Stromal cell of bone marrow (primary cell): Measurements from ENCODE around the gene RHNO1.
A peak's percentile ranks its signal among the peaks of the same experiment; 100 is the strongest.

Experiments used
- DNase-seq: peaks from one replicate; pipeline ENCODE4 v3.0.0-alpha.2; 2012; ENCODE audit warnings: low read depth

Gene RHNO1, protein sequence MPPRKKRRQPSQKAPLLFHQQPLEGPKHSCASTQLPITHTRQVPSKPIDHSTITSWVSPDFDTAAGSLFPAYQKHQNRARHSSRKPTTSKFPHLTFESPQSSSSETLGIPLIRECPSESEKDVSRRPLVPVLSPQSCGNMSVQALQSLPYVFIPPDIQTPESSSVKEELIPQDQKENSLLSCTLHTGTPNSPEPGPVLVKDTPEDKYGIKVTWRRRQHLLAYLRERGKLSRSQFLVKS

DNA sequence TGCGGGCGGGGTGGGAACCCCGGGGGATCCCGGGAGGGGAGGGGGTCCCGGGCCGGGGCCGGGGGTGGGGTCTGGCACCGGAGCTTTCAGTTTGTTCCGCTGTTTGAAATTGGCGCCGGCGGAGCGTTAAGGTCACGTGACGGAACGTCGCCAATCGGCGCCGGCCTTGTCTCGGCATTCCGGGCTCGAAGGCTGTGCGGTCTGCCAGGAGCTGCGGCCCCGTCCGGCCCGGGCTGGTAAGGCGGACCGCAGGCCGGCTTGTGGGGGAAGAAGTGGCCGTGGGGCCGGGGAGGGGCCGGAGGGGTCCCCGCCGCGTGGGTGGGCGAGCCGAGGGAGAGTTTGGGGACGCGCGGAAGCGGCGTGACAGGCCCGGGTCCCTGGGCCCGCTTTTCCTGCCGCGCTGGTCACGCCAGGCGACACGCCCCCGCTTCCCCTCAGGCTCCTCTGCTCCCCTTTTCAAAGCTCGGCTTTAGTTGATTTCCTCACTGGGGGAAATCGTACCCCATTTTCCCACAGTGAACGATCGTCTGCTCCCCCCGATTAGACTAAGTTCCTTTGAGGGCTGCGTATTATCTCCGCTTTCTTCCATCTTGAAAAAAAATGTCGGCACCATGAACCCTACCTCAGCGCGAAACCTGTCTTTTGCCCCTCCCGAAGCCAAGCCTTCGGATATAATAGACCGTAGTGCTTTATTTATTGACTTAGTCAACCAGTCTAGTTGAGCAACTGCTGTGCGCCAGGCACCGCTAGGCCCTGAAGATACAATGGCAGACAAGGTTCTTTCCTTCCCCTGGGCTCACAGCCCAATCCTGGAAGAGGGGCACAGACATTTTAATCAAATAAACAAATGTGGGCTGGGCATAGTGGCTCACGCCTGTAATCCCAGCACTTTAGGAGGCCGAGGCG lies at the start of gene RHNO1, which contains the start of gene FOXM1:
RHNO1 (plus strand) TSS at position 177 of the 906 bp plus-strand sequence. CDS start 8,144 bp downstream, outside the sequence.
FOXM1 (minus strand) TSS at position 128 of the 906 bp plus-strand sequence. CDS start 2,696 bp downstream, outside the sequence.
- peak; percentile 77 for DNase-seq

DNA sequence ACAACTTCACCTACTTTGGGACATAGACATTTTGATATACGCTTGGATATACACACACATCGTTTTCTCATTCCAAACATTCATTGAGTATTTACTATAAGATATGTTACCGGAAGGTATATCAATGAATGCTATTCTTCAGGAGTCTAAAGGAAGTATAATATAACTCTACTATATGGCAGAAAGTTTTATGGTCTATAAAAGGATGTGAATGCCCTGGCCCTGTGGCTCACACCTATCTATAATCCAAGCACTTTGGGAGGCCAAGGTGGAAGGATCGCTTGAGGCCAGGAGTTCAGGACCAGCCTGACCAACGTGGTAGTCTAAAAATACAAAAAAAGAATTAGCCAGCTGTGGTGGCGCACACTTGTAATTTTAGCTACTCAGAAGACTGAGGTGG lies 47.7 kb upstream of the RHNO1 start:
- DNase-seq = no peak

DNA sequence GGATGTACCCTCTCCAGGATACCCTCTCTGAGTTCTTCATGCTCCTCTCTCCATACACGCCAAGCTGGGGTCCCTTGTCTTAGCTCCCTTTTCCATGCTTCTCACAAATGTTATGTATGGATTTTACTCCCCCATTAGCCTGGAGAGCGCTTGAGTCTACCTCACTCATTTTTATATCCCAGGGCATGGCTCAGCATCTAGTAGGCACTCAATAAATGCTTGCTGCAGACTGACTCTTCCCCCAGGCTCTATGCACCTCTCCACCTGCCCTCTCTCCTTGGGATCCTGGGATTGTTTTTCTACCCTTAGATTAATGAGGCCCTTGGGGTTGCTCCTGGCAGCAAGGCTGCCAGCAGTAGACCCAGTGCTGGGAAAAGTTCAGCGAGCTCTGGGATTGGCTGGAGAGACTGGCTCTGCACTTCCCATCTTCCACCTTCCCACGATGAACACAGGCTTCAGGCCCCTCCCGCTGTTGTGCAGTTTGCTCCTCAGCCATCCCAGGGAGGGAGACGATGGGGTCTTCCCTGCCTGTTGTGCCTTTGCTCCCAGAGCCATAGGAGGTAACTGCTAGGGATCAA lies 44.4 kb upstream of the RHNO1 start:
- no peak for DNase-seq

DNA sequence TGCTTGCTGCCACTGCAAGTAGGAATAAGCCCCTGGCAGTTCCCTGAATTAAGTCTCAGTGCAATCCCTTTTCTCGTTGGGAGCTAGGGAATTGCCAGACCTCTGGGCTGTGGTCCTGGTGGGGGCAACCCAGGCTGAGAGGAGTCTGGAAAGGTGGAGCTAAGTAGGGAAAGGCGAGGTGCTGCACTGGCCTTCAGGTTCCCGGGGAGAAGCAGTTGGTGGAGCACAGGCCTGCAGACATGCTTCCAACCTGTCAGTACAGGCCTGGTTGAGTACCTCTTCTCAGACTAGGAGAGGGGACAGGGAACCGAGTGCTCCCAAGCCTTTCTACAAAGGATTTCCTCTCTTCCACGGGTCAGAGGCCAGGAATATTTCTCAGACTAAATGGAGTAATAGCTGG lies 43.7 kb upstream of the RHNO1 start:
- DNase-seq = no peak

DNA sequence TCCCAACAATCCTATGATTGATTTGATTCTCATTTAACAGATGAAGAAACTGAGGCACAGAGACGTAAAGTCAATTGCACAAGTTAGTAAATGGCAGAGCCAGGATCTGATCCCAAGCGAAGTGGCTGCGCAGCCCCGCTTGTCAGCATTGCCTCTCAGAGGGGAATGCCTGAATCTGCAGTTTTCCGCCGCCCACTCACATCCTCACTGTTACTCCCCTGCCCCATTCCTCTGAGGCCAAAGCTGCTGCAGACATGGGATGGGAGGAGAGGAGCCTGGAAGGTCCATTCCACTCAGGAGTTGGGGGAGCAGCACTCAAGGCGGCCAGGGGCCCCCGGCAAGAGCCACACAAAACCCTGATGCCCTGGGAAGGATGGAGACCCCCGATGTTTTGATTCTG lies 43.2 kb upstream of the RHNO1 start:
- no peak for DNase-seq

DNA sequence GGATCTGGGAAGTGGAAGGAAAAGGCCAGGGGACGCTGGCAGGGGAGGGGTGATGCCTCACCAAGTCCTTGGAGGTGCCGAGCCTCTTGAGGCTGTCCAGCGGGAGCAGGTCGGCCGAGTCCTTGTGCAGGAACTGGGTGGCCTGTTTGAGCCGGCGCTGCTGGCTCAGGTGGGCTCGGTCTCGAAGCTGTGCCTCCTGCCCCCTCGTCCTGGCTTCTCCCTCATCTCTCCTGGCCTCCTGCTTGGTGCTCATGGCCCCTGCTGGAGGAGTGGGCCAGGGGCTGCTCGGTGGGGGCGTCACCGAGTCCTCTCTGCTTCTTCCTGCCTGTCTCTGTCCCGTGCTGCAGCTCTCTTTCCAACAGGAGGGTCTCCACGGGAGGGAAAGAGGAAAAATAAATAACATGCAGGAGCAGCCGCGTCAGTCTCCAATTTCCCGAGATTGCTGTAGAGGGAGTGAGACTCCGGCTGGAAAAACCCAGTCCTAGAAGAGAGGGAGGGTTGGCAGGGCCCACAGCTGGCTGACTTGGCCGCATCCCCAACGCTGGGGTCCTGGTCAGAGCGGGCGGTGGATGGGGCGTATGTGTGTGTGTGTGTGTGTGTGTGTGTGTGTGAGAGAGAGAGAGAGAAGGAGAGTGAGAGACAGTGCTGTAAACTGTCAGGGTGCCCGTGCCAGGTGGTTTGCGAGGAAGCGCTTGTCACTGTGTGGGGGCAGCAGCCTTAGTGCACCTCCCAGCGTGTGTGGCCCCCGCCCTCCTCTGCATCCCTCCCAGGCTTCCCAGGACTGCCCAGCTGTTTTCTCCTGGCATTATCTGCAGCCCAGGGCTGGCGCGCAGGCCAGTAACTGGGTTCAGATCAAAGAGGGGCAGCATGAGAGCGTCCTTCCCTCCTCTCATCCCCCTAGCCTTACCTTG lies 42.2 kb upstream of the RHNO1 start, which contains the start of gene NRIP2:
NRIP2 (minus strand) TSS at position 455 of the 911 bp plus-strand sequence; CDS start at position 403, 52 bp downstream.
- DNase-seq = no peak

DNA sequence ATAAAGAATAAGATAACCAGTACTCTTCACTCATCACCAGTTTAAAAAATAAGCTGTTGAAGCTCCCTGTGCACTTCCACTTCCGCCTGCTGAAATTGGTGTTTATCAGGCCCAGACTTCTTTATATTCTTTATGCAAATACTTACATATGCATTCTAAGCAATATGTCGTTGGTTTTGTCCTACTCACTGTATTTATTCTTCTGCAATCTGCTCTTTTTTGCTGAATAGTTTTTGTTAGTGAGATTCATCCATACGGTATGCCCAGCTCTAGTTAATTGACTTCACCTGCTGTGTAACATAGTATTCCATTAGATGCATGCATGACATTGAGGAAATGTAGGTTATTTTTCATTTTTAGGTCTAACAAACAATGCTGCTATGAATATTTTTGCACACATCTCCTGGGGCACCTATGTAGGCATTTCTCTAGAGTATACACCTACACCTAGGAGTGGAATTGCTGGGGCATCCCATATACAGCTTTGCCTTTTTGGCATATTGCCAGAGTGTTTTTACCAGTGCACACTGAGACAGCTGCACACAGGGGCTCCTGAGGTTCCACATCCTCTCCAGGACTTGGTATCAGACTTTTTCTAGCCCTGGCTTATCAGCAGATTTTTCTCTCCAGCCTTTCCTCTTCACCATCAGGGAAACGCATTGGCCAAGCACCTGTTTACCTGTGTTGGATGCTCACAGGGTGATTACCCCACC lies 41.2 kb upstream of the RHNO1 start:
- DNase-seq = no peak

DNA sequence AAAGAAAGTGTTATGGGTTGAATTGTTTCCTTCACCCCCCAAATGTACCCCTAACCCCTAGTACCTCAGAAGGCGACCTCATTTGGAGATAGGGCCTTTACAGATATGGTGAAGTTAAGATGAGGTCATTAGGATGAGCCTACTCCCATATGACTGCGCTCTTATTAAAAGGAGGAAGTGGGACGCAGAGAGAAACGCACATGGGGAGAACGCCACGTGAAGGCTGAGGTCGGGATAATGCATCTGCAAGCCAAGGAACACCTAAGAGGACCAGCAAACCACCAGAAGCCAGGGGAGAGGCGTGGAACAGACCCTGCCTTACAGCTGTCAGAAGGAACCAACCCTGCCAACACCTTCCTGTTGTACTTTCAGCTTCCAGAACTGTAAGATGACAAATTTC lies 40.4 kb upstream of the RHNO1 start:
- no peak for DNase-seq

DNA sequence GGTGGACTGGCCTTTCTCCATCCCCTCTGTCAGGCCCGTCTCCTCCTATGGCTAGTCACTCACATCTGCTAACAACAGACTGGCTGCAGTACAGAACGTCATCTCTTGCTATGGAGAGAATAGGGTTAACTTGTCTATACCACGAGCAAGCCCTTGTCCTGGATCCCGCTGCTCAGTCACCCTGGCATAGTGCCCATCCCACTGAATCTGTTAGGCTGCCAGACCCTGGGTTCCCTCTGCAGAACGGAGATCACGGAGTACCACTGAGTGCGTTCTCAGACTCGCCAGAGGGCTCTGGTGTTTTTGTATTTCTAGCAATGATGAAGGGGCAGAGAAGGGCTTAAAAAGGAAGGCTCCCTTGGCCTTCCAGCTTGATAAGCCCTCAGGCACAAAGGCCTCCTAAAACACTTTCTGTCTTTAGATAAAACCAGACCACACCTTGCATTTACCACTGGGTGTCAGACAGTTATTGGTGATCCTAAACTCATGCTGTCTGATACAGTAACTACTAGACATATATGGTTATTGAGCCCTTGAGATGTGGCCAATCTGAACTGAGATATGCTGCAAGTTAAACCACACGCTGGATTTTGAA lies 35.9 kb upstream of the RHNO1 start:
- DNase-seq = no peak

DNA sequence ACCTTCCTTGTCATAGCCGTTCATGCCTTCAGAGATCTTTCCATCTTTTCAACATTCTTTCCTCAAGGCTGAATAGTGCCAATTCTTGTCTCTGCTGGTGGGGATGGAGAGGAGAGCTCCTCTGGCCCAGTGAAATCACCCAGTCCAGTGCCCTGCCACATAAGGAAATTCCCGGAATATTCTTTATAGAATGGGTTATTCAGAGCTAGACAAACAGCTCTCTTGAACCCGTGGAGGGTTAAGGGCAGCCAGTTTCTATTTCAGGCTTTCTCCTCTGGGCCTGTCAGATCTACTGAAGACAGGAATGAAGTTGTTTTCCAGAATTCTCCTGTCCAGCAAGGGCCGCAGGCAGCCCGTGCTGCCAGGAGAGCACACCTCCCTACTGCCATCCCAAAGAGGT lies 34.1 kb upstream of the RHNO1 start:
- DNase-seq = no peak

DNA sequence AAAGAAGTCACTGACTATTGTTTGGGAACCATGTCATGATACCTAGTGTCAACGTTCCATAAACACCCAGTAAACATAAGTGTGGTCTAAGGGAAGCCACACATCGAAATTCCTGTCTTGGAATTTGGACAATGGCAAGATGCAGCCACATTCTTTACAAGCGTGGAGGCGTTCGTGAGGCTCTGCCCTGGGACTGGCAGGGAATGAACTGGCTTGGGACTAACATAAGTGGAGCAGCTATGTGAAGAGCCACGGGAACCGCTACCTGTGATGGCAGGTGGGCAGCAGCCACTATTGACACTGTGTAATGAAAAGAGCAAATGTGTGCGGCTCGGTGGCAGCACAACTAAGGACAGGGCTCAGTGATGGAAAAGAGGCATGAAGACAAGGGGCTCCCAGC lies 32.2 kb upstream of the RHNO1 start:
- DNase-seq = no peak

DNA sequence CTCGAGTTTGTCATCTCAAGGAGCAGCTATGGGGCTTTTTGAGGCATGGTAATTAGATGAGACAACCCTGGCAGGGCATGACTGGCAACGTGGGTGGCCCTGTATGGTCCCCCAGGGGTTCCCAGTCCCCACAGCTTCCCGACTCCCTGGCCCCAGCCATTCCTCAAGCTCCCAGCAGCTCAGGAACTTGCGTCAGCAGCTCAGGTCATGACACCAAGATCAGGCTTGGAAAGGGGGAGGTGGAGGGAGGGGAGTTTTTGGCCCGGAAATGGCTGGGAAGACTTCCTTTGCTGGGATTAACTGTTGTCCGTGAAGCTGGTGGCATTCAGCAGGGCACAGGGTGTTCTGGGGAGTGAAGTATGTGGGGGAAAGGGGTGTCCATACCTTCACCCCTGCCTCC lies 31.7 kb upstream of the RHNO1 start:
- peak; percentile 13 for DNase-seq

DNA sequence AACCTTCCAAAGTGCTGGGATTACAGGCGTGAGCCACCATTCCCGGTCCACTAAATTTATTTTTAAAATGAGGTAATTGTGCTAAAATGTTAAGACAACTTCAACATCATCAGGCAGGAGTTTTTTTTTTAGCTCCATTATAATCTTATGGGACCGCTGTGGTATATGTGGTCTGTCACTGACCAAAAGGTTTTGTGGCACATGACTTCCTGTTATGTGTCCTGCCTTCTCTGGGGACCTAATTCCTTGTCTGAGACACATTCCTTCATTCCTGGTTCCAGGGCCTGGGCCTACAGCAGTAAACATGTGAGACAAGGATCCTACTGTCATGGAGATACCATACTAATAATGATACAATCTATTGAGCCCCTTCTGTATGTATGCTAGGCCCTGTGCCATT lies 25.1 kb upstream of the RHNO1 start:
- DNase-seq = no peak

DNA sequence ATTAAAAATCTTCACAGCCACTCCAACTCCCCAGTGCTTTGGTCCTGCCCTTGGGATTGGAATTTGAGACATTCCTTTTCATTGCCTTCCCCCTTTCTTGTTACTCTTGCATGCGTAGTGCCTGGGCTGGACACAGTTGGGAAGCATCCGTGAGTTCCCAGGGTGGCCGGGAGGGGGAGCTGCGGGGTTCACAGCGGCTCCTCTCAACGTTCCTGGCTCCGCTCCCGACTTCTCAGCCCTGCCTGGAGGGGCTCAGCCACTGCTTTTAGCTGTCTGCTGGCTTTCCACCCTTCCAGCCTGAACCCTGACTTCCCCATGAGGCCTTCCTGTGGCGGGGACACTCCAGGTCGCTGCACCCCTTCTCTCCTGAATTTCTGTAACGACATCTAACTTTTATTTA lies 23.4 kb upstream of the RHNO1 start:
- DNase-seq = no peak

DNA sequence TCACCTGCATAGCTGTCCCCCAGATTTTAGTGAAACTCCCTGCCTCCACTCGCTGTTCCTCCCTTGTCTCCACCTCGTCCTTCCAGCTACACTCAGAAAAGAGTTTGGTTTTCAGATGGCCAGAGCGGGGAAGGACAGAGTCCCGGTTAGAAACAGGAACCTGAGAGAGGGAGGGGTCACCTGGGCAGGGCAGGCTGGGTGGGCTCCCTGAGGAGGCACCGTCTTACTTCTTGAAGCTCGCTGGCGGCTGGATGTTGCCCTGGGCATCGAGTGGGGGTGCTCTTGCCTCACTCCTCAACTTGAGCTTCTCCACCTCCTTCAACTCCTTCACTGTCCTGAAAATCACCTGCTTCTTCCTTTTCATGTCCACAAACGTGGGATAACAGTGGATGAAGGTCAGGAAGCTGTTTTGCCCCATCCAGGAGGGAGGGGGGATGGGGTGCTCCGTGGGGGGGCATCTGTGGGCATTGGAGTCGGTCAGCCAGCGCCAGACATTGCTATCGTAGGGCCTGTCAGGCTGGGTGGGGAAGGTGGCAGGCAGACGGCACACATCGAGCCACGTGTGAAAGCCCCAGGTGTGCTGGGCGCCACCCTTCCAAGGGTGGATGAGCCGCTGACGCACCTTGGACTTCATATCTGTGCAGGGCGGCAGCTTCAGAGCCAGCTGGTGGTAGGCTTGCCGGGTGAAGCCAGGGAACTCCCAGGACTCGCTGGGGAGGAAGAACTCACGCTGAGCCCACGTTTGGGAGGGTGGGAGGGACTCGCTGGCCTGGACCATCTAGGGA lies 22.2 kb upstream of the RHNO1 start:
- DNase-seq = no peak

DNA sequence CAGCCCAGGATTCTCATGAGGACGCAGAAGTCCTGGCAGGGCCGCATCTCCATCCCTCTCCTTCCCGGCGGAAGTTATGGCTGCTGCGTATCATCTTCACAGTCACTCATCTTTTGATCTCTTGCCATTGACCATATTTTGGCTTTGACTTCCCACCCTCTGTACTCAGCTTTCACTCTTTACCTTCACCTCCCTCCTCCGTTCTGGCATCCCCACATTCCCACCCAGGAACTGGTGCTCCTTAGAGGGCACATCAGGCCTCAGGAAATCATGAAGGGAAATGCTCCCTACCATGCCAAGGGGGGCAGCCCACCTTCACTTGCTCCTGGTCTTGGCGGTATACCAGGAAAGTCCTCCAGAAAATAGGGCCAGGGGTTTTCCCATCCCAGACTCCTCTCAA lies 21.5 kb upstream of the RHNO1 start:
- DNase-seq = no peak

DNA sequence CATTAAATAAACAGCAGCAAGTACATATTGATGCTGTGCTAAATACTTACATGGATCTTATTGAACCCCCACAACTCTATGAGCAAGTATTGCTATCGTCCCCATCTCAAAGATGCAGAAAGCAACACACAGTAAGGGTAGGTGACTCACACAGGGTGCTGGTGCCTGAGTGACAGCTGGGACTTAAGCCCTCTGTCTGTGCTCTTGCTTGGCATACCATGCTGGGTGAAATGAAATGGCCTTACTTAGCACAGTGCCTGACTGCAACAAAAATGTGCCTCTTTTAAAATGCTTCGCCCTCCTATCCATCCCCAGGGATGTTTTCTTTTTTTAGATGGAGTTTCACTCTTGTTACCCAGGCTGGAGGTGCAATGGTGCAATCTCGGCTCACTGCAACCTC lies 21.0 kb upstream of the RHNO1 start:
- DNase-seq = no peak

DNA sequence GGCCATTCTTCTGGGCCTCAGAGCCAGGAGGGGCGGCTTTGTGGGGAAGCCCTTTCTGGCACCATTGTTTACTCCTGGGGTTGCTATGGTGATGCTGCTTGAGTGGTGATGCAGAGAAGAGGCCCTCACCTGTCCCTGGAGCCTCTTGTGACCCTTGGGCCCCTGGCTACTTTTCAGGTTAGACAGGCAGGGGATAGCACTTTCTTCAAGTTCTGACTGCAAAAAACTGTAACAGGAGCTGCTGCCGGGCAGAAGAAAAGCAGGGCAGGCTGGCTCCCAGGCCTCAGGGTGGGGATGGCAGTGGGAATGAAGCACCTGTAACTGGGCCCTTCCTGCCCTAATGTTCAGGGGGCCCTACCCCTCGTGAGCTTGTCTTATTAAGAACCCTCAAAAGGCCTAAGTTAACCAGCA lies 20.0 kb upstream of the RHNO1 start, which contains the start of gene TEX52:
TEX52 (minus strand) TSS at position 19 of the 411 bp plus-strand sequence; CDS start at position 6, 13 bp downstream.
- no peak for DNase-seq

DNA sequence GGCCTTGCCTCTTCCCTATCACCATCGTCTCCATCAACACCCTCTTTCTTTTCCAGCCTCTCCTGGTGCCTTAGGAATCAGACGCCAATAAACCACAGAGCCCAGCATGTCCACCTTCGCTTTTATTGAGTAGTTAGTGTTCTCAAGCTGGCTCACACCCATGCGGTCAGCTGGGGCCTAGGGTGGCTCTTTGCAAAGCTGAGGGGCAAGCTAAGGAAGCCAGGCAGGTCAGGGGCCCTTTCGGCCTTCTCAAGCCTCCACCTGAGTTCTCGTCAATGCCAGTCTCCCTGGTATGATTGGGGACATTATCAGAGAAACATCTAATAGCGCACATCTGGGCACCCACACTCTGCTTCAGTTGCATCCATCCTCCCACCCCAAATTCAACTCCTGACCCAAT lies 19.4 kb upstream of the RHNO1 start:
- no peak for DNase-seq

DNA sequence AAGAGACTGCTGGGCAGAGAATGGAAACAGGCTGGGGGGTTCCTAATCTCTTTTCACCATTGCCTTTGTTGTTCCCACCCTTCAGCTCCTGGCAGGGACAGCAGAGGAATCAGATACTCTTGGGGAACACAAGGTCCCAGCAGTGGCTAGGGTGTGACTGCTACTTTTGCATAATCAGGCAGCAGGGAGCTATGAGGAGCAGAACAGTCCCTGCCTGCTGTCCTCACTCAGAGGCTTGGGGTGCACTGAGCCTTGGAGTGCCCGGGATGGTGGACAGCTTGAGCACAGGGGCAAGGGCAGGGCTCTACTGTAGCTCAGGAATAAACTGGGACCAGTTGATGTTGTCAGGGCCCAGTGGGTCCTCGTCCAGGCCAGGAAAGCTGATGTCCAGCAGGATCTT lies 18.7 kb upstream of the RHNO1 start:
- no peak for DNase-seq
